SK-N-SH (cell line): ENCODE results near the gene ZNF148. TPM values are rescaled to one million over a fixed set of nuclear protein-coding genes. Genes with fewer than 3 reads are reported as not detected.

Experiments used
- CTCF ChIA-PET: fragments of 300-600, 350-600 bp; formaldehyde crosslinking; extraction: SDS; loops from one replicate; lab custom pipeline; 2021; lab: Yijun Ruan, JAX
- POLR2A ChIA-PET: fragments of 350-600 bp; sonication (Branson Sonifier 250); formaldehyde crosslinking; extraction: SDS; loops from one replicate; lab custom pipeline; 2020; ENCODE audit warnings: antibody characterized with exemption, inconsistent platforms; lab: Yijun Ruan, JAX
- DNase-seq: peaks from one replicate; pipeline ENCODE4 v3.0.0; 2012
- H2AFZ ChIP-seq: fragments of 200-600 bp; sonication (generic); 2 replicates; pipeline ENCODE4 v1.8.1; 2016; ENCODE audit warnings: antibody characterized with exemption, mild to moderate bottlenecking, low read depth
- H3F3A ChIP-seq: fragments of 200-600 bp; sonication (generic); replicated peaks from 2 replicates; pipeline ENCODE3; 2016; ENCODE audit warnings: antibody characterized with exemption, mild to moderate bottlenecking; ENCODE audit not compliant: insufficient read depth
- H3K27ac ChIP-seq, 2 experiments: fragments of 200-500 bp in 1 of 2; fragments of 200-600 bp in 1 of 2; sonication (Bioruptor generic) in 1 of 2; sonication (generic), shearing (Covaris generic) in 1 of 2; 2 replicates each; pipeline versions ENCODE4 v1.5.1 to v1.6.1; 2014 to 2016; ENCODE audit warnings: low read depth in 2 of 2, inconsistent platforms in 1 of 2, low read length in 1 of 2, mild to moderate bottlenecking in 1 of 2, mixed read lengths in 1 of 2
- H3K27me3 ChIP-seq: fragments of 200-600 bp; sonication (generic), shearing (Covaris generic); 2 replicates; pipeline ENCODE4 v1.6.1; 2016; ENCODE audit warnings: mixed run types; ENCODE audit not compliant: insufficient read depth
- H3K36me3 ChIP-seq, 2 experiments: fragments of 200-500 bp in 1 of 2; fragments of 200-600 bp in 1 of 2; sonication (Bioruptor generic) in 1 of 2; sonication (generic) in 1 of 2; replicated peaks in 1 of 2; 2 replicates each; pipeline versions ENCODE3 to v1.5.1; 2014 to 2016; ENCODE audit warnings: low read length in 1 of 2, mild to moderate bottlenecking in 1 of 2; ENCODE audit not compliant: insufficient read depth in 2 of 2, control insufficient read depth in 1 of 2
- H3K4me1 ChIP-seq, 2 experiments: fragments of 200-500 bp in 1 of 2; fragments of 200-600 bp in 1 of 2; sonication (Bioruptor generic) in 1 of 2; sonication (generic), shearing (Covaris generic) in 1 of 2; 2 replicates each; pipeline versions ENCODE4 v1.5.1 to v1.6.1; 2014 to 2016; ENCODE audit warnings: low read depth in 1 of 2, low read length in 1 of 2, mixed run types in 1 of 2; ENCODE audit not compliant: insufficient read depth in 2 of 2, control insufficient read depth in 1 of 2
- H3K4me2 ChIP-seq: fragments of 200-600 bp; sonication (generic), shearing (Covaris generic); 2 replicates; pipeline ENCODE4 v1.6.1; 2017; ENCODE audit warnings: mixed run types
- H3K4me3 ChIP-seq, 2 experiments: fragments of 200-500 bp in 1 of 2; fragments of 200-600 bp in 1 of 2; sonication (Bioruptor generic) in 1 of 2; sonication (generic), shearing (Covaris generic) in 1 of 2; 2 replicates each; pipeline versions ENCODE4 v1.5.1 to v1.8.1; 2014 to 2016; ENCODE audit warnings: low read depth in 2 of 2, inconsistent platforms in 1 of 2, low read length in 1 of 2, mild to moderate bottlenecking in 1 of 2, mixed read lengths in 1 of 2, moderate library complexity in 1 of 2
- H3K79me2 ChIP-seq: fragments of 200-600 bp; sonication (generic); 2 replicates; pipeline ENCODE4 v1.8.1; 2017; ENCODE audit warnings: mild to moderate bottlenecking; ENCODE audit not compliant: insufficient read depth
- H3K9ac ChIP-seq: fragments of 200-600 bp; sonication (generic); 2 replicates; pipeline ENCODE4 v1.6.1; 2017; ENCODE audit warnings: mixed run types
- H3K9me2 ChIP-seq: fragments of 200-600 bp; sonication (generic); 2 replicates; pipeline ENCODE4 v1.6.1; 2017; ENCODE audit warnings: mixed run types
- H3K9me3 ChIP-seq: fragments of 200-600 bp; sonication (generic); 2 replicates; pipeline ENCODE4 v1.6.1; 2017; ENCODE audit warnings: mixed run types, mild to moderate bottlenecking, moderate library complexity
- H4K20me1 ChIP-seq: fragments of 200-600 bp; sonication (generic); 2 replicates; pipeline ENCODE4 v1.6.1; 2017; ENCODE audit warnings: mild to moderate bottlenecking, mixed run types; ENCODE audit not compliant: insufficient read depth
- CHD2 ChIP-seq: fragments of 150-350 bp; IDR thresholded peaks from 2 replicates; pipeline ENCODE4 v1.6.1; 2018; ENCODE audit warnings: low read length; ENCODE audit not compliant: partially characterized antibody
- EP300 ChIP-seq, 2 experiments: IDR thresholded peaks; 2 replicates each; pipeline versions ENCODE4 v1.4.0 to v1.6.1; 2012; ENCODE audit warnings: borderline replicate concordance in 1 of 2, low read depth in 1 of 2, low read length in 1 of 2
- EZH2phosphoT487 ChIP-seq: fragments of 200-600 bp; sonication (generic); IDR thresholded peaks from 2 replicates; pipeline ENCODE4 v1.6.1; 2017; ENCODE audit warnings: low read depth, mixed run types, mild to moderate bottlenecking, antibody characterized with exemption, moderate library complexity, borderline replicate concordance
- FOSL2 ChIP-seq: IDR thresholded peaks from 2 replicates; pipeline ENCODE4 v1.4.0; 2012; ENCODE audit warnings: low read depth, mild to moderate bottlenecking, moderate library complexity, borderline replicate concordance
- FOXM1 ChIP-seq: IDR thresholded peaks from 2 replicates; pipeline ENCODE4 v1.4.0; 2012; ENCODE audit warnings: low read depth, mild to moderate bottlenecking
- GABPA ChIP-seq: IDR thresholded peaks from 2 replicates; pipeline ENCODE4 v1.4.0; 2012; ENCODE audit warnings: low read depth, mild to moderate bottlenecking
- JUND ChIP-seq: IDR thresholded peaks from 2 replicates; pipeline ENCODE4 v1.4.0; 2012
- MEF2A ChIP-seq: IDR thresholded peaks from 2 replicates; pipeline ENCODE4 v1.4.0; 2012; ENCODE audit warnings: low read depth, borderline replicate concordance
- MXI1 ChIP-seq: IDR thresholded peaks from 2 replicates; pipeline ENCODE4 v1.6.1; 2012; ENCODE audit warnings: mild to moderate bottlenecking, low read depth, low read length, improper control_type of control experiment
- NFIC ChIP-seq: IDR thresholded peaks from 2 replicates; pipeline ENCODE4 v1.4.0; 2012; ENCODE audit warnings: borderline replicate concordance
- RXRA ChIP-seq: IDR thresholded peaks from 2 replicates; pipeline ENCODE4 v1.4.0; 2012; ENCODE audit warnings: low read depth, mild to moderate bottlenecking, borderline replicate concordance
- SMC3 ChIP-seq: IDR thresholded peaks from 2 replicates; pipeline ENCODE4 v1.6.1; 2012; ENCODE audit warnings: low read depth, low read length, improper control_type of control experiment
- TAF1 ChIP-seq: IDR thresholded peaks from 2 replicates; pipeline ENCODE4 v1.6.1; 2012; ENCODE audit warnings: low read depth, mild to moderate bottlenecking, low read length, moderate library complexity, borderline replicate concordance
- YY1 ChIP-seq: IDR thresholded peaks from 2 replicates; pipeline ENCODE4 v1.4.0; 2012; ENCODE audit warnings: low read depth, mild to moderate bottlenecking
- WGBS: methylation state at CpG from one replicate; pipeline ENCODE4 v1.1.6; 2017; ENCODE audit warnings: low lambda C conversion rate; 5-methylcytosine and 5-hydroxymethylcytosine counted together
- polyA plus RNA-seq, 3 experiments: library from polyadenylated mRNA; depleted of rRNA; stranded (reverse); fragments of >200 nt; gene quantifications; 2 replicates each; pipeline ENCODE4 v1.2.3, GENCODE V29; 2012
- TF ChIP-seq, protein P1 (sequence below): IDR thresholded peaks from 2 replicates; pipeline ENCODE4 v1.4.0; 2012; ENCODE audit warnings: low read depth, borderline replicate concordance
- TF ChIP-seq, protein P2 (sequence below): fragments of 200-600 bp; sonication (generic); IDR thresholded peaks from 2 replicates; pipeline ENCODE4 v1.6.1; 2017; ENCODE audit warnings: antibody characterized with exemption, mild to moderate bottlenecking, moderate library complexity
- TF ChIP-seq, protein P3 (sequence below): fragments of 150-350 bp; IDR thresholded peaks from 2 replicates; pipeline ENCODE4 v1.6.1; 2016; ENCODE audit warnings: mild to moderate bottlenecking, low read depth, low read length
- TF ChIP-seq, protein P4 (sequence below): IDR thresholded peaks from 2 replicates; pipeline ENCODE4; 2012
- TF ChIP-seq, protein P5 (sequence below): fragments of 150-350 bp; IDR thresholded peaks from 2 replicates; pipeline ENCODE4 v1.6.1; 2017; ENCODE audit warnings: antibody characterized with exemption, low read length, low read depth, borderline replicate concordance

Gene ZNF148
- polyA plus RNA-seq, 1 of the 3 experiments (the other 2 are of a cell fraction), result 5.1 TPM

DNA sequence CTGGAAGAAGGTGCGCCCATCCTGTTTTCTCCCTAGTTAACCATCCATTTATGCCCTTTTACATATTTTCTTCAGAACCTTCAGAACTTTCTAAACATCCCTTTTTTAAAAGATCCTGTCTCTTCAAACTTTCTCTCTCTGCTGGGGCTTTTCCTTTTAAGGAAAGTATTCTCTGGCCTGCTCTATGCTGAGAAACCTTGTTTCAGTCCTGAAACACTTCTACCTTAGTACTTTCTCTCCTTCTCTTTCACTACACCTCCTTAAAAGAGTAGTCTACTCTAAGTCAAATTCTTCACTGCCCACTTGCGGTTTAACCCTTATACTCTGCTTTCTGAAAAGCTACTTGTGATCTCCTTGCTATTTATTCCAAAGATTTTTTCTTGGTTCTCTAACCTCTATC lies 97.0 kb downstream of the ZNF148 start (continued):
- TF ChIP-seq, protein P1, sequence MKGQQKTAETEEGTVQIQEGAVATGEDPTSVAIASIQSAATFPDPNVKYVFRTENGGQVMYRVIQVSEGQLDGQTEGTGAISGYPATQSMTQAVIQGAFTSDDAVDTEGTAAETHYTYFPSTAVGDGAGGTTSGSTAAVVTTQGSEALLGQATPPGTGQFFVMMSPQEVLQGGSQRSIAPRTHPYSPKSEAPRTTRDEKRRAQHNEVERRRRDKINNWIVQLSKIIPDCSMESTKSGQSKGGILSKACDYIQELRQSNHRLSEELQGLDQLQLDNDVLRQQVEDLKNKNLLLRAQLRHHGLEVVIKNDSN, result no peak
- no peak for TF ChIP-seq FOXM1
- no peak for TF ChIP-seq EZH2phosphoT487
- no peak for TF ChIP-seq JUND
- TF ChIP-seq NFIC, result no peak

DNA sequence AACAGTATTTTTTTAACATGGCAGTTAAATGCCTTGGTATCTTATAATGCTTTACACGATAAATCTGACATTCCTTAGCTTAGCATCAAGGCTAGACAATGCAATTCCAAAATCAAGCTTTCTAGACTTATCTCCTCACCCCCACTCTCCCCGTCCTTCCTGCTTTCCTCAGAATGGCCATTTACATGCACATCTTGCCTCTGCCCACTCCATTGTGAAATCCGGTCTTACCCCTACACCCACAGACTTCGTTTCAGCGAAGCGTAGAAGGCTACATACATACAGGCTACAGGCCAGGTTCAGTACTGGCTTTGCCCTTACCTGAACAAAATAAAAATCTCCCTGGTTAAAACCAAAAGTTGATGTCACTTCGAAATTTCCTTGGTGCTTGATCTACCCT lies 104.0 kb downstream of the ZNF148 start:
- no peaks in the 10 kb centered on the region for H4K20me1 ChIP-seq
- H2AFZ ChIP-seq, result no peak overlapping the region
- DNase-seq, result no peak
- 0 out of 2 replicates have a peak, but pooled peaks cover 6% of the 10 kb centered on the region for H3K9me3 ChIP-seq
- peaks cover under 1% of the 10 kb centered on the region for H3F3A ChIP-seq
- no peak overlapping the region for H3K4me2 ChIP-seq
- H3K9me2 ChIP-seq, result no peaks in the 10 kb centered on the region; the same call in 1 of the 2 replicates
- H3K79me2 ChIP-seq, result peaks cover 23% of the 10 kb centered on the region
- no peak overlapping the region for H3K27ac ChIP-seq
- peaks cover 20 to 45% of the 10 kb centered on the region in 2 experiments for H3K36me3 ChIP-seq
- no peak overlapping the region for H3K9ac ChIP-seq
- 96% methylated on average over 7 of the region's 7 CpGs for WGBS
- CTCF ChIA-PET, result interaction anchor here (1.0 kb wide), 1 partner anchor 25 kb away, joined by 3 read pairs; no protein-coding TSS in a partner anchor
- H3K4me3 ChIP-seq, result no peak overlapping the region
- TF ChIP-seq GABPA (no peak), FOXM1 (no peak), CHD2 (no peak), YY1 (no peak), FOSL2 (no peak), MEF2A (no peak)
- POLR2A ChIA-PET, result no interaction called here
- H3K27me3 ChIP-seq, result no peaks in the 10 kb centered on the region
- no peaks in the 10 kb centered on the region for H3K4me1 ChIP-seq

DNA sequence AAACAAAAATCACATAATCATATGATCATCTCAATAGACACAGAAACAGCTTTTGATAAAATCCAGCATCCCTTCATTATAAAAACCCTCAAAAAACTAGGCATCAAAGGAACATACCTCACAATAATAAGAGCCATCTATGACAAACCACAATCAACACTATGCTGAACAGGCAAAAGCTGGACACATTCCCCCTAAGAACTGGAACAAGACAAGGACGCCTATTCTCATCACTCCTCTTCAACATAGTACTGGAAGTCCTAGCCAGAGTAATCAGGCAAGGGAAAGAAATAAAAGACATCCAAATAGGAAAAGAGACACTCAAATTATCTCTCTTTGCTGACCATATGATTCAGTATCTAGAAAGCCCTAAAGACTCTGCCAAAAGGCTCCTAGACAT lies 107.7 kb downstream of the ZNF148 start:
- Histone ChIP-seq H2AFZ (no peak overlapping the region), H4K20me1 (no peaks in the 10 kb centered on the region), H3K4me2 (no peak overlapping the region), H3K9me3 (0 out of 2 replicates have a peak, but pooled peaks cover 6% of the 10 kb centered on the region), H3K4me3 (no peak overlapping the region), H3K36me3 (peaks cover 17 to 36% of the 10 kb centered on the region in 2 experiments), H3K9me2 (no peaks in the 10 kb centered on the region), H3K27ac (no peak overlapping the region), H3K79me2 (peaks cover 30% of the 10 kb centered on the region; the same call in 1 of the 2 replicates), H3K9ac (no peak overlapping the region), H3K27me3 (no peaks in the 10 kb centered on the region), H3F3A (peaks cover 5% of the 10 kb centered on the region), H3K4me1 (no peaks in the 10 kb centered on the region; a peak in 1 of 4 replicates)
- no peak for DNase-seq
- TF ChIP-seq, protein P2, sequence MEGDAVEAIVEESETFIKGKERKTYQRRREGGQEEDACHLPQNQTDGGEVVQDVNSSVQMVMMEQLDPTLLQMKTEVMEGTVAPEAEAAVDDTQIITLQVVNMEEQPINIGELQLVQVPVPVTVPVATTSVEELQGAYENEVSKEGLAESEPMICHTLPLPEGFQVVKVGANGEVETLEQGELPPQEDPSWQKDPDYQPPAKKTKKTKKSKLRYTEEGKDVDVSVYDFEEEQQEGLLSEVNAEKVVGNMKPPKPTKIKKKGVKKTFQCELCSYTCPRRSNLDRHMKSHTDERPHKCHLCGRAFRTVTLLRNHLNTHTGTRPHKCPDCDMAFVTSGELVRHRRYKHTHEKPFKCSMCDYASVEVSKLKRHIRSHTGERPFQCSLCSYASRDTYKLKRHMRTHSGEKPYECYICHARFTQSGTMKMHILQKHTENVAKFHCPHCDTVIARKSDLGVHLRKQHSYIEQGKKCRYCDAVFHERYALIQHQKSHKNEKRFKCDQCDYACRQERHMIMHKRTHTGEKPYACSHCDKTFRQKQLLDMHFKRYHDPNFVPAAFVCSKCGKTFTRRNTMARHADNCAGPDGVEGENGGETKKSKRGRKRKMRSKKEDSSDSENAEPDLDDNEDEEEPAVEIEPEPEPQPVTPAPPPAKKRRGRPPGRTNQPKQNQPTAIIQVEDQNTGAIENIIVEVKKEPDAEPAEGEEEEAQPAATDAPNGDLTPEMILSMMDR, result no peak
- TF ChIP-seq, protein P3, sequence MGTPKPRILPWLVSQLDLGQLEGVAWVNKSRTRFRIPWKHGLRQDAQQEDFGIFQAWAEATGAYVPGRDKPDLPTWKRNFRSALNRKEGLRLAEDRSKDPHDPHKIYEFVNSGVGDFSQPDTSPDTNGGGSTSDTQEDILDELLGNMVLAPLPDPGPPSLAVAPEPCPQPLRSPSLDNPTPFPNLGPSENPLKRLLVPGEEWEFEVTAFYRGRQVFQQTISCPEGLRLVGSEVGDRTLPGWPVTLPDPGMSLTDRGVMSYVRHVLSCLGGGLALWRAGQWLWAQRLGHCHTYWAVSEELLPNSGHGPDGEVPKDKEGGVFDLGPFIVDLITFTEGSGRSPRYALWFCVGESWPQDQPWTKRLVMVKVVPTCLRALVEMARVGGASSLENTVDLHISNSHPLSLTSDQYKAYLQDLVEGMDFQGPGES, result no peak
- no peak for TF ChIP-seq MXI1
- TF ChIP-seq TAF1, result no peak
- TF ChIP-seq, protein P4, sequence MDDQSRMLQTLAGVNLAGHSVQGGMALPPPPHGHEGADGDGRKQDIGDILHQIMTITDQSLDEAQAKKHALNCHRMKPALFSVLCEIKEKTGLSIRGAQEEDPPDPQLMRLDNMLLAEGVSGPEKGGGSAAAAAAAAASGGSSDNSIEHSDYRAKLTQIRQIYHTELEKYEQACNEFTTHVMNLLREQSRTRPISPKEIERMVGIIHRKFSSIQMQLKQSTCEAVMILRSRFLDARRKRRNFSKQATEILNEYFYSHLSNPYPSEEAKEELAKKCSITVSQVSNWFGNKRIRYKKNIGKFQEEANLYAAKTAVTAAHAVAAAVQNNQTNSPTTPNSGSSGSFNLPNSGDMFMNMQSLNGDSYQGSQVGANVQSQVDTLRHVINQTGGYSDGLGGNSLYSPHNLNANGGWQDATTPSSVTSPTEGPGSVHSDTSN, result no peak
- no peak for TF ChIP-seq RXRA
- no peak for TF ChIP-seq EP300 (IDR thresholded peaks at IDR 0.05; ENCODE audit: borderline replicate concordance in 1 of 2, low read depth in 1 of 2, low read length in 1 of 2)
- no peak for TF ChIP-seq MEF2A
- no peak for TF ChIP-seq SMC3
- TF ChIP-seq, protein P5, sequence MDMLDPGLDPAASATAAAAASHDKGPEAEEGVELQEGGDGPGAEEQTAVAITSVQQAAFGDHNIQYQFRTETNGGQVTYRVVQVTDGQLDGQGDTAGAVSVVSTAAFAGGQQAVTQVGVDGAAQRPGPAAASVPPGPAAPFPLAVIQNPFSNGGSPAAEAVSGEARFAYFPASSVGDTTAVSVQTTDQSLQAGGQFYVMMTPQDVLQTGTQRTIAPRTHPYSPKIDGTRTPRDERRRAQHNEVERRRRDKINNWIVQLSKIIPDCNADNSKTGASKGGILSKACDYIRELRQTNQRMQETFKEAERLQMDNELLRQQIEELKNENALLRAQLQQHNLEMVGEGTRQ, result no peak
- TF ChIP-seq YY1, result no peak
- ChIA-PET POLR2A (no interaction called here), CTCF (interaction anchor here (0.6 to 1.1 kb wide), 2 partner anchors 14 to 1098 kb away, joined by 3 read pairs; no protein-coding TSS in a partner anchor)
- WGBS, result 84% methylated on average over 1 of the region's 1 CpG
